Activated naive CD4-positive, alpha-beta T cell treated with anti-CD3 and anti-CD28 coated beads, Interleukin-2, amount 50 U/mL, for 24 hours (primary cell): ENCODE data around the gene MAPK6.

ENCODE experiments used
- H3K27ac Mint-ChIP-seq: one replicate; pipeline ENCODE4 v1.8.0; 2021; ENCODE audit warnings: mild to moderate bottlenecking, mixed read lengths
- H3K27me3 Mint-ChIP-seq: one replicate; pipeline ENCODE4 v1.8.0; 2021; ENCODE audit warnings: mixed read lengths
- H3K36me3 Mint-ChIP-seq: one replicate; pipeline ENCODE4 v1.8.0; 2021; ENCODE audit warnings: mixed read lengths
- H3K4me1 Mint-ChIP-seq: one replicate; pipeline ENCODE4 v1.8.0; 2021; ENCODE audit warnings: mixed read lengths
- H3K4me3 Mint-ChIP-seq: one replicate; pipeline ENCODE4 v1.8.0; 2021; ENCODE audit warnings: mild to moderate bottlenecking, mixed read lengths
- H3K9me3 Mint-ChIP-seq: one replicate; pipeline ENCODE4 v1.8.0; 2021; ENCODE audit warnings: mixed read lengths

MAPK6 gene

GRCh38 chr15:52114261-52115055, 95.4 kb downstream of the MAPK6 start:
- H3K27me3 Mint-ChIP-seq, result peaks cover 8% of the 10 kb centered on the region
- no peaks in the 10 kb centered on the region for H3K36me3 Mint-ChIP-seq
- peaks cover 12% of the 10 kb centered on the region for H3K4me1 Mint-ChIP-seq
- H3K4me3 Mint-ChIP-seq, result no peak overlapping the region
- H3K27ac Mint-ChIP-seq, result no peak overlapping the region
- no peaks in the 10 kb centered on the region for H3K9me3 Mint-ChIP-seq

- Mint-ChIP-seq H3K4me1 (peaks cover 12% of the 10 kb centered on the region), H3K36me3 (no peaks in the 10 kb centered on the region), H3K27ac (no peak overlapping the region), H3K27me3 (peaks cover 2% of the 10 kb centered on the region), H3K4me3 (no peak overlapping the region), H3K9me3 (no peaks in the 10 kb centered on the region)
These were observed 96.8 kb downstream of the MAPK6 start for GRCh38 chr15:52115598-52116427.
